Ramos (cell line): ENCODE measurements around the gene HOXA10.

ENCODE experiments used
- in situ Hi-C: fragments of 300-500 bp; cut with MboI; formaldehyde crosslinking; loops from one replicate; pipeline ENCODE4 v1.14.3; 2022; ENCODE audit warnings: low sequenced_read_pairs; ENCODE audit not compliant: unreplicated experiment

The HOXA10 gene

GRCh38 chr7:27173956-27174873, at the start of gene HOXA10:
Gene HOXA10, minus strand, starts transcription at chr7:27174320. Its CDS starts 14 bp downstream, at chr7:27174306.
- in situ Hi-C loops = loop anchor here (25.0 kb wide), 2 partner anchors 1112 to 1287 kb away; no protein-coding TSS in a partner anchor

DNA sequence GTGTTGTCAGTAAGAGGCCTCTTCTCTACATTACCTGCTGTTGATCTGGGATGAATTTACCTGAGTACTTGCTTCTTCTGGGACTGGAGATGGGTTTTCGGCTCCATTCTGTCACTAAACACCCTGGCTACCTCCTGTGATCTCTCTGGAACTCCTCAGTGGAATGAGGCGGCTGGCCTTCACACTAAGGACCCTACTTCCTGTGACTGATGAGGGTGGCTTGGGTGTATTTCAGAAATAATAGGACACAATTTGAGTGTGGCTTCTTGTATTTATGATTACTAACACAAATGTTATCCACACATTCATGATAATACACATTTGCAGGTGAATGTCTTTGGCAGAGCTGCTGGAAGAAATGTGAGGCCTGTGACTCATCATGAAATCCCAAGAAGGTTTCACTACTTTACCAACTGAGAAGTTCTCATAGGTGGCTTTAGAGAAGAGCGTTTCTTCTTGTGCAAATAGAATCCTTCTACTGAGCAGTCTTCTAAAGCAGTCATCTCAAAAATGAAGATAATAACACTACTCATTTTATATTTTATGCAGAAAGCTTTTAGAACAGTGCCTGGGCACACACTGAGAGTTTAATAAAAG, 47.2 kb upstream of the HOXA10 start:
- in situ Hi-C loops = loop anchor here (25.0 kb wide), 3 partner anchors 341 to 691 kb away; no protein-coding TSS in a partner anchor

- in situ Hi-C loops = loop anchor here (25.0 kb wide), 3 partner anchors 342 to 692 kb away; no protein-coding TSS in a partner anchor
Observed at GRCh38 chr7:27220440-27220955, 46.4 kb upstream of the HOXA10 start.

DNA sequence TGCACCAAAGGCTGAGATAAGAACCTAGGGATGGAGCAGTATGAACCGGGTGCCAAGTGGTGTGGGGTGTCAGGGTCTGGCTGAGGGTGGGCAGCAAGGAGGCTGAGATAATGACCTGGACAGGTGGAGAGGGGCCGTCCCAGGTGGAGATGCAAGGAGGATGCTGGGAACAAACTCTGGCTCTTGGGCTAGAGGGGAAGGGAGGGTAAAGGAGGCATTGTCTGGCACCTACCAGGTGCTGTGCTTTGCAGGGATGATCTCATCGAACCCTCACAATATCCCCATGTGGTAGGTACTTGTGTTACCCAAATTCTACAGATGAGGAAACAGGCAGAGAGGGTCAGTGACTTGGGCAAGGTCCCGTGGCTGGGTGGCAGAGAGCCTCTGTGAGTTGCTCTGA, 45.7 kb upstream of the HOXA10 start:
- in situ Hi-C loops = loop anchor here (25.0 kb wide), 3 partner anchors 342 to 692 kb away; no protein-coding TSS in a partner anchor

- in situ Hi-C loops = loop anchor here (25.0 kb wide), 3 partner anchors 344 to 694 kb away; no protein-coding TSS in a partner anchor
Observed at GRCh38 chr7:27217951-27218350, 43.8 kb upstream of the HOXA10 start.

- in situ Hi-C loops = loop anchor here (25.0 kb wide), 3 partner anchors 347 to 697 kb away; no protein-coding TSS in a partner anchor
Observed at GRCh38 chr7:27215356-27215755, 41.2 kb upstream of the HOXA10 start.

DNA sequence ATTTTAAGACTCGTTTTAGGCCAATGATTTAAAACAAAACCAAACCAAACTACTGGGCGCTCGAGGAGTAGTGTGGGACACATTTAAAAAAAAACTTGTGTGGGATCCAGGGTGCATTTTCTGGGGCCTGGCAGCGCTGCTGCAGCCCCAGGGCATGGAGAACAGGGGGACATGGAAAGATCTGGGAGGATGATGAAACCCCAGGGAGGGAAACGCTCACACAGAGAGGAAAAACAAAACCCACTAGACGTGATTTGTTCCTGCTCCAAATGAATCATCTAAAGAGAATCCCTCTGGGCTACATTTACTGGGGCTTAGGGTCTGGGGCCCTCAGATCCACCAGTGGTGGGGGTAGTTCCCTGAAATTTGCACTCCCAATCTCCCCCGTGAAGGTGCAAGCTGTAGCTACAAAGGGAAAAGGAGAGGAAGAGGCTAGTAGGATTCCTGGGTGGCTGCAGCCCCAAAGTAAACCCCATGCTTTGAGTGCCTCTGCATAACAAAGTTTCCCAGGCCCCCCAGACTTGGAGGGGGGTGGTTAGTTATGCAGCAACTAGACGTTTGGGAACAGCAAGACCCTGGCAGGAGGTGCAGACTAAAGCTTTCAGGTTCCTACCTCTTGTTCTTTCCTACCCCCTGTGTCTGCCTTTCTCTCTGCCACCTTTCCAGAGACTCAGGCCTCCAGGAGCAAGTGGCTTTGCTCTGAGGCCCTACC, 40.3 kb upstream of the HOXA10 start:
- in situ Hi-C loops = loop anchor here (25.0 kb wide), 3 partner anchors 348 to 698 kb away; no protein-coding TSS in a partner anchor

- in situ Hi-C loops = loop anchor here (25.0 kb wide), 3 partner anchors 349 to 699 kb away; no protein-coding TSS in a partner anchor
Observed at GRCh38 chr7:27213433-27214238, 39.5 kb upstream of the HOXA10 start.

DNA sequence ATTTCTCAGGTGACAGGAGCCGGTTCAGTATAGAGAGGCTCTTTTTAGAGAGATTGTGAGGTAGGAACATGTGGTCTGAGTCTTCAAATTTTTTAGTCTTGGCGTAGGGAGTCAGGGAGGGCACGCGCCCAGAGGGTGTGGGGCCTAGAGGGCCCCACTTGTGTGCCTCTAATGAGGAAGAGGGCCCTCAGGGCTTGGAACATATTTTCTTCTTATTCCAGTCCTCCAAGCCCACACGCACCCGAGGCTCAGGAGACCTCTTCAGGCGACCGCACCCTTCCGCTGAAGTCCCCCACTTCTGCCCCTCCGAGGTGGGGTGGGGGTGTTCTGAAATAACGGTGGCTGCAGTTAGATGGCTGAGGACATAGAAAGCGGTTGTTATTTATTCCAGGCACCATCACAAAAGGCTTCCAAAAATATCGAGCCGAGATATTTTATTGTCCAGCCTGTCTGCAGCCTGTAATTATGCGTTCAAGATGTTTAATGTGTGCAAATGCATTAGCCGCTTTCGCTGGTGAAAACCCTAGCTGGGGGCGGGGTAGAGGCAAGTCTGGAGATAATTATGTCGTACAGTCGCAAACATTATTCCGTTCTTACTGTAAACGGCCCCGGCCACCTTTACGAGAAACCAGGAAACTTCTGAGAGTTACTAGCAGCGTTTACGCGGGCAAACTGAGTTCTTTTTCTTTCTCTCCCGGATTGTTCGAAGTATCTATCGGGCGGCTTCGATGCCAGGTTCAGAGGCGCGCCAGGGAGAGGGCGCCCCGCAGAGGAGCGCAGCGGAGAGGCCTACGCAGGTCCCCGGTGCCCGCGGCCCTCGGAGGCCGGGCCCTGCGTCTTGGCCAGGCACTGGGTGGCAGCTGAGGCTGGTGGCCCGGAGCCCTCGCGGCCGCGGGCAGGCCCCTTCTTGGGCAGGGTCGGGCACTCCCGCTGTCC, 38.6 kb upstream of the HOXA10 start:
- in situ Hi-C loops = loop anchor here (25.0 kb wide), 3 partner anchors 350 to 700 kb away; no protein-coding TSS in a partner anchor

GRCh38 chr7:27211764-27212204, 37.7 kb upstream of the HOXA10 start:
- in situ Hi-C loops = loop anchor here (25.0 kb wide), 3 partner anchors 351 to 701 kb away; no protein-coding TSS in a partner anchor

DNA sequence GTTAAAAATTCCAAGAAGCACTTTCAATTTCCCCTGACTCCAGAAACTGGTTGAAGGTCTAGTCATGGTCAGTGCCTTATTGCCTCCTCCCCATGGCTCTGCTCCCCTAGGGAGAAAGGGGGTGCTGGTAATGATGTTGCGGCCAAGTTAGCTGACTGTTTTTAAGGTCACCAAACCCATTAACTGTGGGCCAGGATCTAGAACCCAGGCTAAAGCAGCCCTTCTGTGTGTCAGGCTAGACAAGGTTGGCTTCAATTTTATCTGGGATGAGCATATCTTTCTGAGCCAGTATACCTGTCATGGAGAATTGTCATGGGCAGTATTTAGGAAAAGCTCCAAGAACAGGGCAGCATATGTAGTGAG, 36.9 kb upstream of the HOXA10 start:
- in situ Hi-C loops = loop anchor here (25.0 kb wide), 3 partner anchors 351 to 701 kb away; no protein-coding TSS in a partner anchor

GRCh38 chr7:27210441-27211083, 36.4 kb upstream of the HOXA10 start:
- in situ Hi-C loops = loop anchor here (25.0 kb wide), 3 partner anchors 352 to 702 kb away; no protein-coding TSS in a partner anchor

GRCh38 chr7:27209933-27210440, 35.9 kb upstream of the HOXA10 start:
- in situ Hi-C loops = loop anchor here (10.0 to 25.0 kb wide), 4 partner anchors 352 to 805 kb away; no protein-coding TSS in a partner anchor

DNA sequence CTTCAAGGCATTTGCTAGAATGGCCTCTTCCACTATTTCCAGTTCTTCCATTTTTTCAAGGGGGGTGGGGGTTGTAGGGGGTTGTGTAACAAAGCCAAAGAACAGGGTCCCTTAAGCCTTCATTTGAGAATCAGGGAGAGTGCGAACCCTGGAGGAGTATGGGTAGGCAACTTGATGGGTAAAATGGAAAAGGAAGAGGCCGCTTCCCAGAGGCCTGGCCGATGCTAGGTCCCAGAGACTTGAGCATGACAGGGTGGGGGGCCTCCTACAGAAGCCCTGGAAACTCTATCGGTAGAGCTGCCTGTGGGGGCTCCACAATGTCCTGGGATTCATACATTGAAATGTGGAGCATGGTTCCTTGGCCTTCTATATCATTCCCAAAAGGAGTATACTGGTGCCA, 34.9 kb upstream of the HOXA10 start:
- in situ Hi-C loops = loop anchor here (10.0 to 25.0 kb wide), 4 partner anchors 353 to 806 kb away; no protein-coding TSS in a partner anchor

DNA sequence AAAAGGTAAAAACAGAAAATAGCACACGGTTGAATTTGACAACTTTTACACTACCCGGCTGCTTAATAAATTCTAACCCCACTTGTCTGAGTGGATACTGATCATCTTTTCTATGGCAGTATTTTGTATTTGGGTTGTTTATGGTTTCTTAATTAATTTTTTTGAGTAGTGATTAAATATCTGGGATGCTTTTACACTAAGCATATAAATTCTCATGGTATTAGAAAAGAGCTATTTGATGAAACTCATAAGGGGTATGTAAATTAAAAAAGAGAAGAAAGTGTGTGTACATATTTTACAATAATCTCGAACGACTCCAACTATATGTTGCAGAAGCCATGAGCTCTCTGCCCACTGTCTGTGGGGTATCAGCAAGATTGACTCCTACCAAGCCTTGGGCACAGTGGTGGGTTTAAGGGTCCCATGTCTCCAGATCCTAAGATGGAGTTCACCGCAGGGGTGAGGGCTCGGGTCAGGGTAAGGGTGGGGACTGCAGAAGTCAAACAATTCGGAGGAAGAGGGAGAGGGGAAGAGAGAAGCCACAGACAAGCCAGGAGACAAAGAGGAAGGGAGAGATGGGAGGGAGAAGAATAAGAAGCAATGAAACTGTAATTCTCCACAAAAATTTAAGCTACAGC, 33.3 kb upstream of the HOXA10 start:
- in situ Hi-C loops = loop anchor here (10.0 to 25.0 kb wide), 4 partner anchors 355 to 807 kb away; no protein-coding TSS in a partner anchor
